Choroid plexus epithelial cell (primary cell): ENCODE measurements around the gene MICALL1.

ENCODE experiments used
- DNase-seq: peaks from one replicate; pipeline ENCODE4 v3.0.0-alpha.2; 2010; ENCODE audit warnings: low read depth
- H3K4me3 ChIP-seq: 2 replicates; pipeline ENCODE4 v1.5.1; 2011; ENCODE audit warnings: low read depth, mild to moderate bottlenecking, control low read depth, low read length, moderate library complexity
- TF ChIP-seq, protein P1 (sequence below): conservative IDR thresholded peaks from 2 replicates; pipeline ENCODE4 v1.5.1; 2011; ENCODE audit warnings: low read depth, mild to moderate bottlenecking, control low read depth, inconsistent platforms, low read length, moderate library complexity

MICALL1 gene

DNA sequence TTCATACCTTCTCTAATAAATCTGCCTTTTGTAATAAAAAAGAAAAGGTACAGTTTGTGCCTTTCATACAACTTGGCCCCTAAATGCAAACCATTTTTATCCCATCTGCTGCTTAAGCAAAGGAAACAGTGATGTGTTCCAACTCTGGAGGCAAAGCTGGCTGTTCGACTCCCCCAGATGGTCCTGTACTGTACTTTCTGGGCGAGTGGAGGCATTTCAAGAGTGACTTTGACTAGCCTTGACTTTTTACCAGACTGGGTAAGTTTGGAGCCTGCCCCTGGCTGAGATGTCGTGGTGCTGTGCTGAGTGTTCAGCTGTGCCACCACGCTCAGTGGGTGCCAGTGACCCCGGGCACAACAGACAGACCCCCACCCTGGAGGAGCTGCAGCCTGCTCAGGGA, 10.2 kb downstream of the MICALL1 start:
- no peak for DNase-seq
- TF ChIP-seq, protein P1, sequence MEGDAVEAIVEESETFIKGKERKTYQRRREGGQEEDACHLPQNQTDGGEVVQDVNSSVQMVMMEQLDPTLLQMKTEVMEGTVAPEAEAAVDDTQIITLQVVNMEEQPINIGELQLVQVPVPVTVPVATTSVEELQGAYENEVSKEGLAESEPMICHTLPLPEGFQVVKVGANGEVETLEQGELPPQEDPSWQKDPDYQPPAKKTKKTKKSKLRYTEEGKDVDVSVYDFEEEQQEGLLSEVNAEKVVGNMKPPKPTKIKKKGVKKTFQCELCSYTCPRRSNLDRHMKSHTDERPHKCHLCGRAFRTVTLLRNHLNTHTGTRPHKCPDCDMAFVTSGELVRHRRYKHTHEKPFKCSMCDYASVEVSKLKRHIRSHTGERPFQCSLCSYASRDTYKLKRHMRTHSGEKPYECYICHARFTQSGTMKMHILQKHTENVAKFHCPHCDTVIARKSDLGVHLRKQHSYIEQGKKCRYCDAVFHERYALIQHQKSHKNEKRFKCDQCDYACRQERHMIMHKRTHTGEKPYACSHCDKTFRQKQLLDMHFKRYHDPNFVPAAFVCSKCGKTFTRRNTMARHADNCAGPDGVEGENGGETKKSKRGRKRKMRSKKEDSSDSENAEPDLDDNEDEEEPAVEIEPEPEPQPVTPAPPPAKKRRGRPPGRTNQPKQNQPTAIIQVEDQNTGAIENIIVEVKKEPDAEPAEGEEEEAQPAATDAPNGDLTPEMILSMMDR, result no peak
- H3K4me3 ChIP-seq, result no peak overlapping the region

DNA sequence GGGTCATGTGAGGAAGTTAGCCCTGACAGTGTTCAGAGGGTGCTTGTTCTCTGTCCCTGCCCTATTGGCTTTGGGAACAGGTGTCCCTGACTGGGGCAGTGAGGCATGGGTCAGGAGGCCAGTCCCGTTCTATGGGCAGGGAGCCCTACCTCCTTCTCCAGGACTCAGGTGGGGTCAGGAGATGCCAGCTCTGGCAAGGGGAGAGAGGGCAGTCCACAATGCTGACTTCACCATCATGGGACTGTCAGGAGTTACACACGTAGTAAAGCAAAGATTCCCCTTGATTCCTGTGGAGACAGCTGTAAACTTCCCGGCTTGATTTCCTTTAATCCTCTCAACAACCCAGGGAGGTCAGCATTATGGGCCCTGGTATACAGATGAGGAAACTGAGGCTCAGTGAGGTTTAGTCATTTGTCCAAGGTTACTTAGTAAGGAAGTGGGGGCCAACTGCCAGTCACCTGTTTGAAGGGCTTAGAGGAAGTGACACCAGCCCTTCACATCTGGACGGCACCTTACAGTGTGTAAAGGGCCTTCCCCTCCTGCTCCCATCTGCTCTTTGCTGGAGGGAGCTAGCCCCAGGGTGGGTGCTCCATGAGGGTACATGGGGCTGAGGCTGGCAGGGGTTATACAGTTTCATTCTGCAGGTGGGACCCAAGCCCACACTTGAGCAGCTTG, 11.9 kb downstream of the MICALL1 start:
- TF ChIP-seq, protein P1, result no peak
- H3K4me3 ChIP-seq, result no peak overlapping the region
- DNase-seq, result no peak

DNA sequence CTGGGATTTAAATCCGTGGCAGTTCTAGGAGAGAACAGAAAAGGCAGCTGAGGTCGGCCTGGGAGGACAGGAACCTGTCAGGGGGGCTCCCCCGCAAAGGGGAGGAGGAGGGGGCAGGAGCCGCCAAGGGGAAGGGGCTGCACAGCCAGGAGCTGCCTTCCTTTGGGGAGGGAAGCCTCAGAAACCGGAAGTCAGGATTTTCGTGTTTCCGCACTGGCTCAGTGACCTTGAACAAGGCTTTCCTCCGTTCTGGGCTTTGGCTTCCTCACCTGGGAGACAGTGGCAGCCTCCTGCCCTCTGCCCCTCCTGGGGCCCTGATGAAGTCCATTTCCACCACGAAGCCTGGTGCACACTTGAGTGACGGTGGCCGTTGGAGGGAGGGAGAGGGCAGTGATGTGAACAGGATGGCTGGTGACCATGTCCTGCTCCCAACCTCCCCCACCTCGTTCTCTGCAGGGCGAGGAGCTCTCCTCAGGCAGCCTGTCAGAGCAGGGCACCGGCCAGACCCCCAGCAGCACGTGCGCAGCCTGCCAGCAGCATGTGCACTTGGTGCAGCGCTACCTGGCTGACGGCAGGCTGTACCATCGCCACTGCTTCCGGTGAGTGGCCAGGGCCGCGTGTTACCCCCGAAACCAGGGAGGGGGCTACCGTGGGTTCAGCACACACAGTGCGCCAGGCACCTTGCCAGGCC, 12.6 kb downstream of the MICALL1 start:
- no peak overlapping the region for H3K4me3 ChIP-seq
- TF ChIP-seq, protein P1, result no peak

DNA sequence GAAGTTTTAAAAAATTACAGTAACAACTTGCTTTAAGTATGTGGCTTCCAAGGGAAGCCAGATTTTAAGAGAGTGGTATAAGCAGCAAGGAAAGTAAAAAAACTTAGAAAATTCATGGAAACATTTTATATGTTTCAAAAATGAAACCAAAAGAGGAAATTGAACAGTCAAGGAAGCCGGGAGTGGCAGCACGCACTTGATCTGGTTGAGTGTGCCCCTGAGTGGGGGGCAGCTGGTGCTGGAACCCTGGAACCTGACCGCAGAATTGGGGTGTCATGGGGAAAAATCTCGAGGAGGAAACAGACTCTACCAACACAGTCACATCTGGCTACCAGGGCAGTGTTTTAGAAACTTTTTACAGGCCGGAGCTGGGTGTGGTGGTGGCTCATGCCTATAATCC, 14.0 kb downstream of the MICALL1 start:
- no peak overlapping the region for H3K4me3 ChIP-seq
- no peak for DNase-seq

More for the DNA sequence above, 12.6 kb downstream of the MICALL1 start:
- DNase-seq, result no peak

DNA sequence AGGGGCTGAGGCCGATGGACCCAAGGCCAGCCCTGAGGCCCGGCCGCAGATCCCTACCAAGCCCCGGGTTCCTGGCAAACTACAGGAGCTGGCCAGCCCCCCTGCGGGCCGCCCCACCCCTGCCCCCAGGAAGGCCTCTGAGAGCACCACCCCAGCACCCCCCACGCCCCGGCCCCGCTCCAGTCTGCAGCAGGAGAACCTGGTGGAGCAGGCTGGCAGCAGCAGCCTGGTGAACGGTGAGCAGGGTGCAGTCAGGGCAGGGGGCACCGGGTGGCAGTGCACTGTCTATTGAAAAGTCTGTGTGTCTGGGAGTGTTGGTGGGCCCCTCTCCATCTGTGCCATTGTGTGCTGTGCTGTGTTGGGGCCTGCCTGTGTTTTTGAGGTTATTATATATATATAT, 16.1 kb downstream of the MICALL1 start:
- DNase-seq, result no peak
- no peak overlapping the region for H3K4me3 ChIP-seq
- TF ChIP-seq, protein P1, result no peak

More for the DNA sequence above, 14.0 kb downstream of the MICALL1 start:
- TF ChIP-seq, protein P1, result no peak

DNA sequence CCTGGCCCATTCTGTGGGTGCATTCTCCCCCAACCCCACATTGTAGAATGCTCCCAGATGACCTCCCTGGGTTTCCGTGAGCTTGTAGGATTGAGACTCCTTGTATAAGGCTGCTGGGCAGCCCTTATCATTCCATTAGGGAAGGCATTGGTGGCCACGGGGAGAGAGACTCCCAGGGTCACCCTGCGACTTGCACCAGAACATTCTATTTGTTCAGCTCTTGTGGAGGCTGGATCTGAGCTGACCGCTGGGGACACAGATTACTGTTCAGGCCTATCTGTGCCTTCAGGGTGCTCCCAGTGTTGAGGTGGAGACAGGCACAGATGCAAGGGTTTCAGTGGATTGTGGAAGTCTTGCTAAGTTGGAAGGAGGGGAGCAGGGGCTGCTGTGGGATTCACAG, 17.8 kb downstream of the MICALL1 start:
- no peak for DNase-seq
- H3K4me3 ChIP-seq, result no peak overlapping the region
- TF ChIP-seq, protein P1, result no peak
